HG03159 (cell line): Measurements from ENCODE around the gene ZNF317.
"Not testable (repeated sequence)": the region's sequence is repeated elsewhere in the genome, so short reads cannot be mapped to it uniquely, and the experiment has no call there.

Experiments
- ATAC-seq: cut with Tn5 transposase; IDR thresholded peaks from one replicate; pipeline ENCODE4 v1.9.1; 2021; ENCODE audit warnings: mild to moderate bottlenecking, moderate library complexity; ENCODE audit not compliant: unreplicated experiment

Gene ZNF317

GRCh38 chr19:9171393-9171991, 31.3 kb downstream of the ZNF317 start:
- ATAC-seq: no peak

GRCh38 chr19:9175326-9175725, 35.1 kb downstream of the ZNF317 start:
- ATAC-seq: no peak

GRCh38 chr19:9178901-9179300, 38.7 kb downstream of the ZNF317 start, which contains the start of gene OR7D2:
Gene OR7D2 (plus strand): TSS chr19:9178979. CDS start chr19:9185782, 6,803 bp downstream.
- ATAC-seq: no peak

- ATAC-seq: no peak
Observed at GRCh38 chr19:9183000-9183399, 42.8 kb downstream of the ZNF317 start.

- ATAC-seq: no peak
Observed at GRCh38 chr19:9187191-9187590, 47.0 kb downstream of the ZNF317 start.

- no peak for ATAC-seq
Observed at GRCh38 chr19:9189535-9189934, 49.3 kb downstream of the ZNF317 start.

GRCh38 chr19:9198044-9198443, 57.8 kb downstream of the ZNF317 start:
- not testable (repeated sequence) for ATAC-seq

- no peak for ATAC-seq
Observed at GRCh38 chr19:9205501-9206113, 65.4 kb downstream of the ZNF317 start.
